GM19328 (cell line): ENCODE data around the gene DNMT1.
A peak's percentile ranks its signal among the peaks of the same experiment; 100 is the strongest.

ENCODE experiments used
- ATAC-seq: cut with Tn5 transposase; IDR thresholded peaks from one replicate; pipeline ENCODE4 v1.9.1; 2021; ENCODE audit warnings: mild to moderate bottlenecking, moderate library complexity; ENCODE audit not compliant: unreplicated experiment

DNMT1 gene

GRCh38 chr19:10115392-10116084 is 79.2 kb downstream of the DNMT1 start:
- no peak for ATAC-seq

- ATAC-seq: no peak
These were observed 79.9 kb downstream of the DNMT1 start for GRCh38 chr19:10114651-10115391.

GRCh38 chr19:10113964-10114650 is 80.6 kb downstream of the DNMT1 start:
- no peak for ATAC-seq

GRCh38 chr19:10113592-10113963 is 81.2 kb downstream of the DNMT1 start:
- no peak for ATAC-seq

GRCh38 chr19:10112895-10113591 is 81.7 kb downstream of the DNMT1 start:
- no peak for ATAC-seq

GRCh38 chr19:10112037-10112761 is 82.6 kb downstream of the DNMT1 start:
- ATAC-seq: no peak

GRCh38 chr19:10111405-10111811 is 83.3 kb downstream of the DNMT1 start, which contains the start of gene P2RY11:
Gene P2RY11 (plus strand): TSS chr19:10111693. CDS start chr19:10111722, 29 bp downstream.
- no peak for ATAC-seq

GRCh38 chr19:10110972-10111317 is 83.8 kb downstream of the DNMT1 start:
- no peak for ATAC-seq

- no peak for ATAC-seq
These were observed 84.4 kb downstream of the DNMT1 start for GRCh38 chr19:10110076-10110971.

GRCh38 chr19:10109528-10109927 is 85.2 kb downstream of the DNMT1 start:
- no peak for ATAC-seq

- no peak for ATAC-seq
These were observed 86.9 kb downstream of the DNMT1 start for GRCh38 chr19:10107817-10108367.

GRCh38 chr19:10107254-10107653 is 87.5 kb downstream of the DNMT1 start:
- no peak for ATAC-seq

GRCh38 chr19:10106100-10106936 is 88.4 kb downstream of the DNMT1 start, which contains the start of gene PPAN:
Gene PPAN (plus strand): TSS chr19:10106362. CDS start chr19:10106395, 33 bp downstream.
- ATAC-seq: peak; percentile 50

GRCh38 chr19:10105509-10106099 is 89.1 kb downstream of the DNMT1 start:
- ATAC-seq: no peak

GRCh38 chr19:10104665-10105508 is 89.9 kb downstream of the DNMT1 start:
- ATAC-seq: peak; percentile 46

- ATAC-seq: no peak
These were observed 90.6 kb downstream of the DNMT1 start for GRCh38 chr19:10104130-10104513.

GRCh38 chr19:10102787-10103236 is 91.9 kb downstream of the DNMT1 start:
- ATAC-seq: no peak
